Measurements from ENCODE around the gene RNASEH2A. TPM values are rescaled to one million over a fixed set of nuclear protein-coding genes. Genes with fewer than 3 reads are reported as not detected.
A peak's percentile ranks its signal among the peaks of the same experiment; 100 is the strongest.

Gene RNASEH2A
- total and polyA plus RNA-seq, 2 of the 13 experiments (the other 11 are each of a cell fraction or from before 2014, with no cell fraction given), result 25.1 to 35.8 TPM

- TF ChIP-seq, protein P1, sequence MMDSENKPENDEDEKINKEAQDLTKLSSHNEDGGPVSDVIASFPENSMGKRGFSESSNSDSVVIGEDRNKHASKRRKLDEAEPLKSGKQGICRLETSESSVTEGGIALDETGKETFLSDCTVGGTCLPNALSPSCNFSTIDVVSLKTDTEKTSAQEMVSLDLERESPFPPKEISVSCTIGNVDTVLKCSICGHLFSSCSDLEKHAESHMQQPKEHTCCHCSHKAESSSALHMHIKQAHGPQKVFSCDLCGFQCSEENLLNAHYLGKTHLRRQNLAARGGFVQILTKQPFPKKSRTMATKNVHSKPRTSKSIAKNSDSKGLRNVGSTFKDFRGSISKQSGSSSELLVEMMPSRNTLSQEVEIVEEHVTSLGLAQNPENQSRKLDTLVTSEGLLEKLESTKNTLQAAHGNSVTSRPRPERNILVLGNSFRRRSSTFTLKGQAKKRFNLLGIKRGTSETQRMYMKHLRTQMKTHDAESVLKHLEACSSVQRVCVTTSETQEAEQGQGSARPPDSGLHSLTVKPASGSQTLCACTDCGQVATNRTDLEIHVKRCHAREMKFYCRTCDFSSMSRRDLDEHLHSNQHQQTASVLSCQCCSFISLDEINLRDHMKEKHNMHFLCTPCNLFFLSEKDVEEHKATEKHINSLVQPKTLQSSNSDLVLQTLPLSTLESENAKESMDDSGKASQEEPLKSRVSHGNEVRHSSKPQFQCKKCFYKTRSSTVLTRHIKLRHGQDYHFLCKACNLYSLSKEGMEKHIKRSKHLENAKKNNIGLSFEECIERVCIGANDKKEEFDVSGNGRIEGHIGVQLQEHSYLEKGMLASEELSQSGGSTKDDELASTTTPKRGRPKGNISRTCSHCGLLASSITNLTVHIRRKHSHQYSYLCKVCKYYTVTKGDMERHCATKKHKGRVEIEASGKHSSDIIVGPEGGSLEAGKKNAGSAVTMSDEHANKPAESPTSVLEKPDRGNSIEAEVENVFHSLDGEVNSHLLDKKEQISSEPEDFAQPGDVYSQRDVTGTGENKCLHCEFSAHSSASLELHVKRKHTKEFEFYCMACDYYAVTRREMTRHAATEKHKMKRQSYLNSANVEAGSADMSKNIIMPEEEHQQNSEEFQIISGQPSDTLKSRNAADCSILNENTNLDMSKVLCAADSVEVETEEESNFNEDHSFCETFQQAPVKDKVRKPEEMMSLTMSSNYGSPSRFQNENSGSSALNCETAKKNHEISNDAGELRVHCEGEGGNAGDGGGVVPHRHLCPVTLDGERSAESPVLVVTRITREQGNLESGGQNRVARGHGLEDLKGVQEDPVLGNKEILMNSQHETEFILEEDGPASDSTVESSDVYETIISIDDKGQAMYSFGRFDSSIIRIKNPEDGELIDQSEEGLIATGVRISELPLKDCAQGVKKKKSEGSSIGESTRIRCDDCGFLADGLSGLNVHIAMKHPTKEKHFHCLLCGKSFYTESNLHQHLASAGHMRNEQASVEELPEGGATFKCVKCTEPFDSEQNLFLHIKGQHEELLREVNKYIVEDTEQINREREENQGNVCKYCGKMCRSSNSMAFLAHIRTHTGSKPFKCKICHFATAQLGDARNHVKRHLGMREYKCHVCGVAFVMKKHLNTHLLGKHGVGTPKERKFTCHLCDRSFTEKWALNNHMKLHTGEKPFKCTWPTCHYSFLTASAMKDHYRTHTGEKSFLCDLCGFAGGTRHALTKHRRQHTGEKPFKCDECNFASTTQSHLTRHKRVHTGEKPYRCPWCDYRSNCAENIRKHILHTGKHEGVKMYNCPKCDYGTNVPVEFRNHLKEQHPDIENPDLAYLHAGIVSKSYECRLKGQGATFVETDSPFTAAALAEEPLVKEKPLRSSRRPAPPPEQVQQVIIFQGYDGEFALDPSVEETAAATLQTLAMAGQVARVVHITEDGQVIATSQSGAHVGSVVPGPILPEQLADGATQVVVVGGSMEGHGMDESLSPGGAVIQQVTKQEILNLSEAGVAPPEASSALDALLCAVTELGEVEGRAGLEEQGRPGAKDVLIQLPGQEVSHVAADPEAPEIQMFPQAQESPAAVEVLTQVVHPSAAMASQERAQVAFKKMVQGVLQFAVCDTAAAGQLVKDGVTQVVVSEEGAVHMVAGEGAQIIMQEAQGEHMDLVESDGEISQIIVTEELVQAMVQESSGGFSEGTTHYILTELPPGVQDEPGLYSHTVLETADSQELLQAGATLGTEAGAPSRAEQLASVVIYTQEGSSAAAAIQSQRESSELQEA (CRISPR knock-in tag; IDR thresholded peaks at IDR 0.05; ENCODE audit: not compliant biosample characterization), result no peak
- TF ChIP-seq DBP (CRISPR knock-in tag; IDR thresholded peaks at IDR 0.05; ENCODE audit: not compliant biosample characterization) (no peak), ZFP82 (CRISPR knock-in tag; IDR thresholded peaks at IDR 0.05; ENCODE audit: borderline replicate concordance) (no peak), ZBTB40 (IDR thresholded peaks at IDR 0.05) (no peak), ZBTB40 (CRISPR knock-in tag; IDR thresholded peaks at IDR 0.05) (0 out of 2 replicates have a peak, but pooled peaks have one; percentile 51), POLR2G (IDR thresholded peaks at IDR 0.05; ENCODE audit: low read depth, low read length) (peak; percentile 57; the same call in 1 of the 2 replicates)
Measured at GRCh38 chr19:12774588-12775555, 31.5 kb upstream of the RNASEH2A start, which contains the start of gene HOOK2 (continued).
